Testis (tissue), 2 donors: ENCODE data around the gene UCP3.

ENCODE experiments used
- POLR2A ChIP-seq: fragments of 450-650 bp; IDR thresholded peaks from one replicate; pipeline ENCODE4 v1.6.1; 2017; ENCODE audit warnings: antibody characterized with exemption, mild to moderate bottlenecking, moderate library complexity
- TF ChIP-seq, protein P1 (sequence below), 3 experiments: fragments of 450-650 bp in 2 of 3; fragments of 200-600 bp in 1 of 3; sonication (generic) in 1 of 3; IDR thresholded peaks; one replicate each; pipeline ENCODE4 v1.5.1; 2016 to 2019; ENCODE audit warnings: antibody characterized with exemption in 3 of 3, mild to moderate bottlenecking in 2 of 3, moderate library complexity in 1 of 3

- TF ChIP-seq, protein P1, sequence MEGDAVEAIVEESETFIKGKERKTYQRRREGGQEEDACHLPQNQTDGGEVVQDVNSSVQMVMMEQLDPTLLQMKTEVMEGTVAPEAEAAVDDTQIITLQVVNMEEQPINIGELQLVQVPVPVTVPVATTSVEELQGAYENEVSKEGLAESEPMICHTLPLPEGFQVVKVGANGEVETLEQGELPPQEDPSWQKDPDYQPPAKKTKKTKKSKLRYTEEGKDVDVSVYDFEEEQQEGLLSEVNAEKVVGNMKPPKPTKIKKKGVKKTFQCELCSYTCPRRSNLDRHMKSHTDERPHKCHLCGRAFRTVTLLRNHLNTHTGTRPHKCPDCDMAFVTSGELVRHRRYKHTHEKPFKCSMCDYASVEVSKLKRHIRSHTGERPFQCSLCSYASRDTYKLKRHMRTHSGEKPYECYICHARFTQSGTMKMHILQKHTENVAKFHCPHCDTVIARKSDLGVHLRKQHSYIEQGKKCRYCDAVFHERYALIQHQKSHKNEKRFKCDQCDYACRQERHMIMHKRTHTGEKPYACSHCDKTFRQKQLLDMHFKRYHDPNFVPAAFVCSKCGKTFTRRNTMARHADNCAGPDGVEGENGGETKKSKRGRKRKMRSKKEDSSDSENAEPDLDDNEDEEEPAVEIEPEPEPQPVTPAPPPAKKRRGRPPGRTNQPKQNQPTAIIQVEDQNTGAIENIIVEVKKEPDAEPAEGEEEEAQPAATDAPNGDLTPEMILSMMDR (IDR thresholded peaks at IDR 0.05), result no peak
- TF ChIP-seq POLR2A, result no peak
Measured at GRCh38 chr11:74004759-74005615, 3.9 kb downstream of the UCP3 start.
